HepG2 (cell line): ENCODE results near the gene NEDD4L. TPM values are rescaled to one million over a fixed set of nuclear protein-coding genes. Genes with fewer than 3 reads are reported as not detected.

ENCODE experiments used
- AGO2 ChIP-seq: fragments of 200-400 bp; formaldehyde crosslinking; optimal IDR thresholded peaks from 2 replicates; pipeline ENCODE3; 2017; ENCODE audit warnings: mild to moderate bottlenecking, low read depth, low read length, moderate library complexity
- AHDC1 ChIP-seq: sonication (generic); formaldehyde crosslinking; IDR thresholded peaks from 2 replicates; pipeline ENCODE4 v1.5.1; 2020; ENCODE audit warnings: mild to moderate bottlenecking, missing genetic modification reagents, borderline replicate concordance
- BRCA1 ChIP-seq: sonication (generic); formaldehyde crosslinking; IDR thresholded peaks from 2 replicates; pipeline ENCODE4 v1.4.0; 2020; ENCODE audit warnings: missing genetic modification reagents
- DNMT1 ChIP-seq: sonication (generic); formaldehyde crosslinking; IDR thresholded peaks from 2 replicates; pipeline ENCODE4 v1.5.1; 2020; ENCODE audit warnings: mild to moderate bottlenecking, missing genetic modification reagents
- ERF ChIP-seq: IDR thresholded peaks from 2 replicates; pipeline ENCODE4 v1.6.1; 2018; ENCODE audit warnings: missing biosample characterization, missing genetic modification reagents
- MZF1 ChIP-seq: sonication (generic); formaldehyde crosslinking; IDR thresholded peaks from 2 replicates; pipeline ENCODE4 v1.8.1; 2023; ENCODE audit warnings: mild to moderate bottlenecking, missing genetic modification reagents, borderline replicate concordance
- ONECUT2 ChIP-seq: sonication (generic); formaldehyde crosslinking; IDR thresholded peaks from 2 replicates; pipeline ENCODE4 v1.4.0; 2020; ENCODE audit warnings: missing genetic modification reagents
- SETDB1 ChIP-seq: sonication (generic); formaldehyde crosslinking; IDR thresholded peaks from 2 replicates; pipeline ENCODE4 v1.5.1; 2020; ENCODE audit warnings: missing genetic modification reagents, mild to moderate bottlenecking, borderline replicate concordance
- TEAD3 ChIP-seq: optimal IDR thresholded peaks from 2 replicates; pipeline ENCODE3; 2016; ENCODE audit warnings: borderline replicate concordance
- TFDP1 ChIP-seq: IDR thresholded peaks from 2 replicates; pipeline ENCODE4 v1.6.1; 2016; ENCODE audit warnings: missing compliant biosample characterization, missing genetic modification reagents, borderline replicate concordance
- THAP8 ChIP-seq: sonication (generic); formaldehyde crosslinking; IDR thresholded peaks from 2 replicates; pipeline ENCODE4 v1.5.1; 2020; ENCODE audit warnings: missing genetic modification reagents, mild to moderate bottlenecking, borderline replicate concordance
- TOPORS ChIP-seq: sonication (generic); formaldehyde crosslinking; IDR thresholded peaks from 2 replicates; pipeline ENCODE4 v1.8.0; 2023; ENCODE audit warnings: mild to moderate bottlenecking, missing genetic modification reagents
- ZNF136 ChIP-seq: sonication (generic); formaldehyde crosslinking; IDR thresholded peaks from 2 replicates; pipeline ENCODE4 v1.8.1; 2022; ENCODE audit warnings: low read depth, mild to moderate bottlenecking, moderate library complexity, missing genetic modification reagents
- ZNF138 ChIP-seq: sonication (generic); formaldehyde crosslinking; IDR thresholded peaks from 2 replicates; pipeline ENCODE4 v1.5.0; 2020; ENCODE audit warnings: mild to moderate bottlenecking, low read depth, missing genetic modification reagents
- ZNF205 ChIP-seq: IDR thresholded peaks from 2 replicates; pipeline ENCODE4 v1.6.1; 2018; ENCODE audit warnings: missing biosample characterization, missing genetic modification reagents
- ZNF260 ChIP-seq: sonication (generic); formaldehyde crosslinking; IDR thresholded peaks from 2 replicates; pipeline ENCODE4 v1.4.0; 2020; ENCODE audit warnings: missing genetic modification reagents, low read depth, mild to moderate bottlenecking, borderline replicate concordance
- ZNF274 ChIP-seq: sonication (generic); formaldehyde crosslinking; IDR thresholded peaks from 2 replicates; pipeline ENCODE4 v1.5.1; 2020; ENCODE audit warnings: mild to moderate bottlenecking, missing genetic modification reagents
- ZNF570 ChIP-seq: sonication (generic); formaldehyde crosslinking; IDR thresholded peaks from 2 replicates; pipeline ENCODE4 v1.4.0; 2020; ENCODE audit warnings: mild to moderate bottlenecking, missing genetic modification reagents, borderline replicate concordance
- ZNF580 ChIP-seq: IDR thresholded peaks from 2 replicates; pipeline ENCODE4 v1.6.1; 2016; ENCODE audit warnings: low read depth, borderline replicate concordance
- ZNF589 ChIP-seq: sonication (generic); formaldehyde crosslinking; conservative IDR thresholded peaks from 2 replicates; pipeline ENCODE4 v1.8.0; 2022; ENCODE audit warnings: mild to moderate bottlenecking, moderate library complexity, missing genetic modification reagents
- ZNF776 ChIP-seq: sonication (generic); formaldehyde crosslinking; IDR thresholded peaks from 2 replicates; pipeline ENCODE4 v1.4.0; 2020; ENCODE audit warnings: mild to moderate bottlenecking, missing genetic modification reagents
- ZSCAN9 ChIP-seq: IDR thresholded peaks from 2 replicates; pipeline ENCODE4 v1.6.1; 2016; ENCODE audit warnings: borderline replicate concordance
- polyA plus RNA-seq, 8 experiments: library from polyadenylated mRNA; depleted of rRNA in 3 of 8; stranded (reverse) in 7 of 8; unstranded in 1 of 8; fragments of >200 nt; fragmentation: Illumina TruSeq in 4 of 8; extraction: Trizol in 4 of 8; gene quantifications; 2 replicates each; pipeline versions ENCODE4 v1.2.1 to v1.2.3, GENCODE V29; 2011 to 2016; ENCODE audit warnings: low read depth in 4 of 8, missing spikeins in 1 of 8, mixed read lengths in 1 of 8; ENCODE audit not compliant: insufficient read depth in 1 of 8
- total RNA-seq, 5 experiments: library from RNA; depleted of rRNA; stranded (reverse); fragments of >200 nt; fragmentation: Illumina TruSeq; extraction: Trizol; gene quantifications; 2 replicates each; pipeline ENCODE4 v1.2.3, GENCODE V29; 2016; ENCODE audit warnings: low read depth in 1 of 5

The NEDD4L gene
- total and polyA plus RNA-seq, 2 of the 13 experiments (the other 11 are each of a cell fraction or from before 2014, with no cell fraction given) = 168 to 390 TPM

GRCh38 chr18:58013241-58014211, 30.5 kb upstream of the NEDD4L start (continued):
- TF ChIP-seq THAP8 (no peak), AHDC1 (peak; percentile 94), ZNF136 (no peak), ZSCAN9 (CRISPR knock-in tag) (peak; percentile 13), ZNF138 (CRISPR knock-in tag) (no peak), ZNF260 (CRISPR knock-in tag) (no peak), ZNF580 (CRISPR knock-in tag) (no peak), TEAD3 (CRISPR knock-in tag) (peak; percentile 83), ERF (no peak; the same call in 1 of the 2 replicates), TFDP1 (CRISPR knock-in tag) (peak; percentile 88; the same call in 1 of the 2 replicates), DNMT1 (CRISPR knock-in tag) (no peak), ZNF274 (no peak), ZNF205 (peak; percentile 45; the same call in 1 of the 2 replicates), ONECUT2 (CRISPR knock-in tag) (peak; percentile 94), SETDB1 (CRISPR knock-in tag) (no peak), ZNF570 (CRISPR knock-in tag) (no peak), MZF1 (no peak), AGO2 (no peak), TOPORS (CRISPR knock-in tag) (no peak; the same call in 1 of the 2 replicates), BRCA1 (no peak), ZNF589 (CRISPR knock-in tag) (no peak), ZNF776 (CRISPR knock-in tag) (no peak)
